Activated CD8-positive, alpha-beta T cell treated with anti-CD3 and anti-CD28 coated beads for 36 hours (primary cell): ENCODE results near the gene NBEA. TPM values are rescaled to one million over a fixed set of nuclear protein-coding genes. Genes with fewer than 3 reads are reported as not detected.

ENCODE experiments used
- ATAC-seq: fragments of 200-7000 bp; cut with Tn5 transposase; one replicate; pipeline ENCODE4 v1.10.0; 2021; ENCODE audit warnings: mild to moderate bottlenecking, moderate library complexity
- CTCF ChIA-PET: fragments of 350-600 bp; sonication (Branson Sonifier 250); formaldehyde crosslinking; loops from one replicate; lab custom pipeline; 2021; ENCODE audit warnings: antibody characterized with exemption; lab: Charles Lee
- POLR2A ChIA-PET: fragments of 350-600 bp; sonication (Branson Sonifier 250); formaldehyde crosslinking; loops from one replicate; lab custom pipeline; 2021; ENCODE audit warnings: antibody characterized with exemption; lab: Charles Lee
- DNase-seq: peaks from one replicate; pipeline ENCODE4 v3.0.0-alpha.2; 2020
- H3K27ac Mint-ChIP-seq: one replicate; pipeline ENCODE4 v1.8.0; 2021; ENCODE audit warnings: mild to moderate bottlenecking, mixed read lengths
- H3K27me3 Mint-ChIP-seq: one replicate; pipeline ENCODE4 v1.8.0; 2021; ENCODE audit warnings: mixed read lengths
- H3K36me3 Mint-ChIP-seq: one replicate; pipeline ENCODE4 v1.8.0; 2021; ENCODE audit warnings: low read depth, mixed read lengths
- H3K4me1 Mint-ChIP-seq: one replicate; pipeline ENCODE4 v1.8.0; 2021; ENCODE audit warnings: low read depth, mixed read lengths
- H3K4me3 Mint-ChIP-seq: one replicate; pipeline ENCODE4 v1.8.0; 2021; ENCODE audit warnings: mild to moderate bottlenecking, moderate library complexity, mixed read lengths
- H3K9me3 Mint-ChIP-seq: one replicate; pipeline ENCODE4 v1.8.0; 2021; ENCODE audit warnings: mixed read lengths
- CTCF ChIP-seq: fragments of 200-600 bp; IDR thresholded peaks from one replicate; pipeline ENCODE4 v1.8.0; 2022; ENCODE audit warnings: antibody characterized with exemption, mild to moderate bottlenecking
- intact Hi-C: fragments of 100-400 bp; cut with micrococcal nuclease; formaldehyde crosslinking; loops from one replicate; pipeline ENCODE4 v1.10.0; 2022
- total RNA-seq, 2 experiments: library from RNA; stranded (reverse); gene quantifications; one replicate each; pipeline ENCODE4 v1.2.3, GENCODE V29; 2021

Gene NBEA
- total RNA-seq, 2 experiments from 2014 or later = 0.38 to 0.60 TPM

DNA sequence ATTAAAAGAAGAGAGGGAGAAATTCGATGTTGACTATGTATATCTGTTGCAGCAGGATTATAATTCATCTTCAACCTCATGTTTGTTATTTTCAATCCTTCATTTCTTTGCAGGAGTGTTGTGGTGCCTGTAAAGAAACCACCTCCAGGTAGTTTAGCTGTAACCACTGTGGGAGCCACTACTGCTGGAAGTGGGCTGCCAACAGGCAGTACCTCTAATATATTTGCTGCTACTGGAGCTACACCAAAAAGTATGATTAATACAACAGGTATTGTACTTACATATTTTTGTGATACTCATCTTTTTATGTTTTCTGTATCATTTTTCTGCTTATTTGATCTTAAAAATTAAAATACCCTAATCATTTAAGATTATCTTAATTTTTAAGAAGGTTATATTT, 266.5 kb downstream of the NBEA start:
- Mint-ChIP-seq H3K27ac (no peak overlapping the region), H3K27me3 (no peaks in the 10 kb centered on the region), H3K4me1 (no peaks in the 10 kb centered on the region), H3K36me3 (no peaks in the 10 kb centered on the region), H3K4me3 (no peak overlapping the region), H3K9me3 (no peaks in the 10 kb centered on the region)
- ATAC-seq (no peak), DNase-seq (no peak)
- intact Hi-C loops = no loop called here
- POLR2A ChIA-PET = no interaction called here
- no peak for TF ChIP-seq CTCF
- CTCF ChIA-PET = no interaction called here

- TF ChIP-seq CTCF = no peak
- Mint-ChIP-seq H3K9me3 (no peaks in the 10 kb centered on the region), H3K36me3 (no peaks in the 10 kb centered on the region), H3K4me3 (no peak overlapping the region), H3K27ac (no peak overlapping the region), H3K27me3 (no peaks in the 10 kb centered on the region), H3K4me1 (no peaks in the 10 kb centered on the region)
- ATAC-seq = no peak
- POLR2A ChIA-PET = no interaction called here
- DNase-seq = no peak
- CTCF ChIA-PET = interaction anchor here (0.8 kb wide), 1 partner anchor 612 kb away, joined by 3 read pairs; no protein-coding TSS in a partner anchor
- intact Hi-C loops = no loop called here
These were observed 268.2 kb downstream of the NBEA start for GRCh38 chr13:35210261-35210660.

DNA sequence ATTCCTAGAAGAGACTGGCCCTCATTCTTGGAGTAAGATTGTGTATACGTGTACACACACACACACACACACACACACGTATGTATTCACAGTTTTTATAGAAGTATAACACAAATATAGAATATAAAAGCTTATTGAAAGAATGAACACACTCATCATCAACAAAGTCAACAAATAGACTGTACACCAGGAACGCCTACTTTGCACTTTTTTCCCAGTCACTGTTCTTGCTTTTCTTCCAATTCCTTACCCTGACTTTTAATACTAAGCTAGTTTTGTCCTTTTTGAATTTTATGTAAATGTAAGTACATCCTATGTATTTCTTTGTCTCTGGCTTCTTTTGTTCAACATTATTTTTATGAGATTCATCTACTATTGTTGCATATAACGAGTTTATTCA, 269.9 kb downstream of the NBEA start:
- ATAC-seq = no peak
- Mint-ChIP-seq H3K27ac (no peak overlapping the region), H3K27me3 (no peaks in the 10 kb centered on the region), H3K4me1 (no peaks in the 10 kb centered on the region), H3K9me3 (no peaks in the 10 kb centered on the region), H3K36me3 (no peaks in the 10 kb centered on the region), H3K4me3 (no peak overlapping the region)
- CTCF ChIA-PET = no interaction called here
- DNase-seq = no peak
- no peak for TF ChIP-seq CTCF
- POLR2A ChIA-PET = no interaction called here
- intact Hi-C loops = no loop called here

DNA sequence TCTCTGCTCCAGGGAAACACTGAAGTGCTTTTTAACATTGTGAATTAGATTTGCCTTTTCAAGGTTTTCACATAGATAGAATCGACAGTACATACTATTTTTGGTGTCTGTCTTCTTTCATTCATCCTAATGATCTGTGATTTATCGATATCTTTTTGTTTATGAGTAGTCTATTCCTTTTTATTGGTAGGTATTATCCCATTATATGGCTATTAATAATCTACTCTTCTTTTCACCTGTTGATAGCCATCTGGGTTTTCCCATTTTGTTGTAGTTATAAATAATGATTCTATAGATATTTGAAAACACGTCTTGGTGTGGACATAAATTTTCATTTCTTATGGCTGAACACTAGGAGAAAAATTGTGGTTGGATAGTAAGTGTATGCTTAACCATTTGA, 271.8 kb downstream of the NBEA start:
- intact Hi-C loops = no loop called here
- POLR2A ChIA-PET = no interaction called here
- Mint-ChIP-seq H3K36me3 (no peaks in the 10 kb centered on the region), H3K4me3 (no peak overlapping the region), H3K27me3 (no peaks in the 10 kb centered on the region), H3K4me1 (no peaks in the 10 kb centered on the region), H3K9me3 (no peaks in the 10 kb centered on the region), H3K27ac (no peak overlapping the region)
- DNase-seq (no peak), ATAC-seq (no peak)
- no peak for TF ChIP-seq CTCF
- CTCF ChIA-PET = no interaction called here

- Mint-ChIP-seq H3K27me3 (no peaks in the 10 kb centered on the region), H3K4me1 (no peaks in the 10 kb centered on the region), H3K36me3 (no peaks in the 10 kb centered on the region), H3K9me3 (no peaks in the 10 kb centered on the region), H3K4me3 (no peak overlapping the region), H3K27ac (no peak overlapping the region)
- DNase-seq (no peak), ATAC-seq (no peak)
- ChIA-PET CTCF (no interaction called here), POLR2A (no interaction called here)
- no peak for TF ChIP-seq CTCF
- intact Hi-C loops = no loop called here
These were observed 274.1 kb downstream of the NBEA start for GRCh38 chr13:35216131-35216530.
